Activated CD4-positive, alpha-beta T cell treated with anti-CD3 and anti-CD28 coated beads, Interleukin-2, amount 10 ng/mL, durations not matched to agents 7 days and 5 days (primary cell): ENCODE results near the gene NIPAL4. TPM values are rescaled to one million over a fixed set of nuclear protein-coding genes. Genes with fewer than 3 reads are reported as not detected.
"Not testable (repeated sequence)": the region's sequence is repeated elsewhere in the genome, so short reads cannot be mapped to it uniquely, and the experiment has no call there.

Experiments used
- CTCF ChIA-PET: fragments of 350-600 bp; sonication (Branson Sonifier 250); formaldehyde crosslinking; loops from one replicate; lab custom pipeline; 2021; ENCODE audit warnings: antibody characterized with exemption; lab: Charles Lee
- POLR2A ChIA-PET: fragments of 350-600 bp; sonication (Branson Sonifier 250); formaldehyde crosslinking; loops from one replicate; lab custom pipeline; 2021; ENCODE audit warnings: antibody characterized with exemption; lab: Charles Lee
- DNase-seq: peaks from one replicate; pipeline ENCODE4 v3.0.0-alpha.2; 2020
- H3K27ac Mint-ChIP-seq: one replicate; pipeline ENCODE4 v1.8.0; 2021; ENCODE audit warnings: mild to moderate bottlenecking, moderate library complexity, mixed read lengths
- H3K27me3 Mint-ChIP-seq: one replicate; pipeline ENCODE4 v1.8.0; 2021; ENCODE audit warnings: mixed read lengths
- H3K36me3 Mint-ChIP-seq: one replicate; pipeline ENCODE4 v1.8.0; 2021; ENCODE audit warnings: low read depth, mixed read lengths
- H3K4me1 Mint-ChIP-seq: one replicate; pipeline ENCODE4 v1.8.0; 2021; ENCODE audit warnings: mixed read lengths
- H3K4me3 Mint-ChIP-seq: one replicate; pipeline ENCODE4 v1.8.0; 2021; ENCODE audit warnings: mild to moderate bottlenecking, moderate library complexity, mixed read lengths
- H3K9me3 Mint-ChIP-seq: one replicate; pipeline ENCODE4 v1.8.0; 2021; ENCODE audit warnings: mixed read lengths
- total RNA-seq, 2 experiments: library from RNA; stranded (reverse); gene quantifications; one replicate each; pipeline ENCODE4 v1.2.3, GENCODE V29; 2021

The NIPAL4 gene
- total RNA-seq = under 1 TPM; 0.10 to 0.17 TPM

- H3K27ac Mint-ChIP-seq = no peak within 1 kb of the TSS
- no peak for DNase-seq
- ChIA-PET CTCF (interaction anchor here (1.0 to 2.1 kb wide), 3 partner anchors 10 to 283 kb away, joined by 3 to 4 read pairs (median 3); no protein-coding TSS in a partner anchor), POLR2A (no interaction called here)
- no peaks in the 10 kb centered on the region for H3K9me3 Mint-ChIP-seq
- peak within 1 kb of the TSS; percentile 52 for H3K4me3 Mint-ChIP-seq
- no peaks in the 10 kb centered on the region for H3K36me3 Mint-ChIP-seq
- peaks cover 30% of the 10 kb centered on the region for H3K4me1 Mint-ChIP-seq
- peaks cover 33% of the 10 kb centered on the region for H3K27me3 Mint-ChIP-seq
These were observed at the start of gene NIPAL4 for GRCh38 chr5:157459715-157460599. Gene NIPAL4 (plus strand): TSS chr5:157460213. CDS start chr5:157460321, 108 bp downstream.

- POLR2A ChIA-PET = no interaction called here
- peaks cover 46% of the 10 kb centered on the region for H3K27me3 Mint-ChIP-seq
- no peaks in the 10 kb centered on the region for H3K4me1 Mint-ChIP-seq
- no peak overlapping the region for H3K27ac Mint-ChIP-seq
- H3K4me3 Mint-ChIP-seq = no peak overlapping the region
- H3K9me3 Mint-ChIP-seq = peaks cover 12% of the 10 kb centered on the region
- H3K36me3 Mint-ChIP-seq = no peaks in the 10 kb centered on the region
- CTCF ChIA-PET = interaction anchor here (1.1 kb wide), 1 partner anchor 328 kb away, joined by 3 read pairs; the partner anchor contains the start of gene LSM11
- DNase-seq = no peak
These were observed 44.2 kb upstream of the NIPAL4 start for GRCh38 chr5:157415838-157416237.

GRCh38 chr5:157419521-157419920 lies 40.5 kb upstream of the NIPAL4 start:
- H3K27me3 Mint-ChIP-seq = peaks cover 21% of the 10 kb centered on the region
- POLR2A ChIA-PET, H3K36me3 Mint-ChIP-seq, DNase-seq, H3K4me3 Mint-ChIP-seq, H3K9me3 Mint-ChIP-seq, H3K4me1 Mint-ChIP-seq, CTCF ChIA-PET, H3K27ac Mint-ChIP-seq: not testable (repeated sequence)

GRCh38 chr5:157429920-157430319 lies 30.1 kb upstream of the NIPAL4 start:
- CTCF ChIA-PET = interaction anchor here (1.3 kb wide), 1 partner anchor 18 kb away, joined by 5 read pairs; no protein-coding TSS in a partner anchor
- POLR2A ChIA-PET, H3K36me3 Mint-ChIP-seq: not testable (repeated sequence)

GRCh38 chr5:157431544-157432200 lies 28.3 kb upstream of the NIPAL4 start:
- Mint-ChIP-seq H3K27me3 (peaks cover 20% of the 10 kb centered on the region), H3K27ac (no peak overlapping the region), H3K4me3 (no peak overlapping the region), H3K4me1 (peaks cover 9% of the 10 kb centered on the region), H3K36me3 (peaks cover 2% of the 10 kb centered on the region), H3K9me3 (no peaks in the 10 kb centered on the region)
- DNase-seq = peak; percentile 66
- ChIA-PET POLR2A (no interaction called here), CTCF (interaction anchor here (0.6 to 4.3 kb wide), 14 partner anchors 9 to 430 kb away, joined by 3 to 31 read pairs (median 3); partner anchors contain the start of genes LSM11 and THG1L)

More at GRCh38 chr5:157429920-157430319, 30.1 kb upstream of the NIPAL4 start:
- H3K27ac Mint-ChIP-seq, H3K9me3 Mint-ChIP-seq, H3K4me1 Mint-ChIP-seq, H3K4me3 Mint-ChIP-seq, DNase-seq: not testable (repeated sequence)
- peaks cover 24% of the 10 kb centered on the region for H3K27me3 Mint-ChIP-seq

GRCh38 chr5:157434096-157434495 lies 25.9 kb upstream of the NIPAL4 start:
- peaks cover 9% of the 10 kb centered on the region for H3K4me1 Mint-ChIP-seq
- DNase-seq = no peak
- POLR2A ChIA-PET = no interaction called here
- peaks cover 7% of the 10 kb centered on the region for H3K27me3 Mint-ChIP-seq
- CTCF ChIA-PET = interaction anchor here (4.3 kb wide), 1 partner anchor 310 kb away, joined by 31 read pairs; the partner anchor contains the start of gene LSM11
- no peak overlapping the region for H3K4me3 Mint-ChIP-seq
- H3K9me3 Mint-ChIP-seq = no peaks in the 10 kb centered on the region
- H3K36me3 Mint-ChIP-seq = peaks cover 2% of the 10 kb centered on the region
- no peak overlapping the region for H3K27ac Mint-ChIP-seq

GRCh38 chr5:157443041-157443549 lies 16.9 kb upstream of the NIPAL4 start:
- Mint-ChIP-seq H3K9me3 (no peaks in the 10 kb centered on the region), H3K4me3 (no peak overlapping the region), H3K4me1 (no peaks in the 10 kb centered on the region), H3K27me3 (peaks cover 6% of the 10 kb centered on the region), H3K36me3 (no peaks in the 10 kb centered on the region), H3K27ac (no peak overlapping the region)
- no peak for DNase-seq
- ChIA-PET POLR2A (no interaction called here), CTCF (interaction anchor here (1.8 kb wide), 1 partner anchor 300 kb away, joined by 5 read pairs; no protein-coding TSS in a partner anchor)

GRCh38 chr5:157444224-157444623 lies 15.8 kb upstream of the NIPAL4 start:
- Mint-ChIP-seq H3K36me3 (no peaks in the 10 kb centered on the region), H3K27ac (no peak overlapping the region), H3K9me3 (no peaks in the 10 kb centered on the region), H3K4me1 (no peaks in the 10 kb centered on the region), H3K27me3 (peaks cover 6% of the 10 kb centered on the region), H3K4me3 (no peak overlapping the region)
- ChIA-PET POLR2A (no interaction called here), CTCF (interaction anchor here (0.6 to 1.8 kb wide), 2 partner anchors 275 to 299 kb away, joined by 3 to 5 read pairs; no protein-coding TSS in a partner anchor)
- DNase-seq = no peak

GRCh38 chr5:157445745-157446411 lies 14.1 kb upstream of the NIPAL4 start:
- no peak overlapping the region for H3K27ac Mint-ChIP-seq
- no peak for DNase-seq
- POLR2A ChIA-PET = no interaction called here
- peaks cover 6% of the 10 kb centered on the region for H3K27me3 Mint-ChIP-seq
- no peaks in the 10 kb centered on the region for H3K4me1 Mint-ChIP-seq
- no peaks in the 10 kb centered on the region for H3K9me3 Mint-ChIP-seq
- no peaks in the 10 kb centered on the region for H3K36me3 Mint-ChIP-seq
- CTCF ChIA-PET = interaction anchor here (0.6 to 1.1 kb wide), 2 partner anchors 271 to 297 kb away, joined by 3 read pairs; partner anchors contain the start of gene LSM11
- no peak overlapping the region for H3K4me3 Mint-ChIP-seq

- no peaks in the 10 kb centered on the region for H3K4me1 Mint-ChIP-seq
- ChIA-PET POLR2A (no interaction called here), CTCF (interaction anchor here (1.1 kb wide), 3 partner anchors 15 to 297 kb away, joined by 3 read pairs; partner anchors contain the start of gene LSM11)
- H3K4me3 Mint-ChIP-seq = no peak overlapping the region
- no peak overlapping the region for H3K27ac Mint-ChIP-seq
- no peak for DNase-seq
- H3K36me3 Mint-ChIP-seq = no peaks in the 10 kb centered on the region
- H3K27me3 Mint-ChIP-seq = peaks cover 4% of the 10 kb centered on the region
- H3K9me3 Mint-ChIP-seq = no peaks in the 10 kb centered on the region
These were observed 13.5 kb upstream of the NIPAL4 start for GRCh38 chr5:157446412-157446935.

- H3K9me3 Mint-ChIP-seq = no peaks in the 10 kb centered on the region
- peaks cover 4% of the 10 kb centered on the region for H3K27me3 Mint-ChIP-seq
- H3K4me1 Mint-ChIP-seq = no peaks in the 10 kb centered on the region
- POLR2A ChIA-PET = no interaction called here
- CTCF ChIA-PET = interaction anchor here (0.6 to 1.1 kb wide), 3 partner anchors 15 to 1605 kb away, joined by 3 to 4 read pairs (median 3); no protein-coding TSS in a partner anchor
- no peak overlapping the region for H3K27ac Mint-ChIP-seq
- H3K36me3 Mint-ChIP-seq = no peaks in the 10 kb centered on the region
- no peak overlapping the region for H3K4me3 Mint-ChIP-seq
- DNase-seq = no peak
These were observed 12.8 kb upstream of the NIPAL4 start for GRCh38 chr5:157447201-157447637.
